GM18526 (cell line): ENCODE data around the gene KHSRP.

Experiments
- POLR2A ChIP-seq: IDR thresholded peaks from 3 replicates; pipeline ENCODE4 v1.6.1; 2011; ENCODE audit not compliant: insufficient read length; ENCODE audit errors: extremely low read depth

The KHSRP gene

GRCh38 chr19:6424195-6424938, at the start of gene KHSRP:
KHSRP (minus strand) TSS chr19:6424811; CDS start chr19:6424701, 110 bp downstream.
- peak; percentile 77 for TF ChIP-seq POLR2A

GRCh38 chr19:6473647-6474046, 49.0 kb upstream of the KHSRP start:
- no peak for TF ChIP-seq POLR2A

GRCh38 chr19:6472713-6473112, 48.1 kb upstream of the KHSRP start:
- no peak for TF ChIP-seq POLR2A

GRCh38 chr19:6471076-6471475, 46.5 kb upstream of the KHSRP start:
- no peak for TF ChIP-seq POLR2A

GRCh38 chr19:6470173-6470572, 45.6 kb upstream of the KHSRP start:
- no peak for TF ChIP-seq POLR2A

- TF ChIP-seq POLR2A = no peak
Measured at GRCh38 chr19:6467384-6467783, 42.8 kb upstream of the KHSRP start.

GRCh38 chr19:6466526-6467248, 42.1 kb upstream of the KHSRP start:
- no peak for TF ChIP-seq POLR2A

GRCh38 chr19:6465663-6466062, 41.1 kb upstream of the KHSRP start:
- no peak for TF ChIP-seq POLR2A

- TF ChIP-seq POLR2A = no peak
Measured at GRCh38 chr19:6465006-6465405, 40.4 kb upstream of the KHSRP start.

- TF ChIP-seq POLR2A = peak; percentile 15
Measured at GRCh38 chr19:6464070-6464873, 39.7 kb upstream of the KHSRP start, which contains the start of gene CRB3. CRB3 (plus strand) TSS chr19:6464271; CDS start chr19:6464702, 431 bp downstream.

GRCh38 chr19:6460099-6460884, 35.7 kb upstream of the KHSRP start:
- peak; percentile 52 for TF ChIP-seq POLR2A

GRCh38 chr19:6459262-6460098, 34.9 kb upstream of the KHSRP start, which contains the start of gene SLC25A23:
SLC25A23 (minus strand) TSS chr19:6459792; CDS start chr19:6459628, 164 bp downstream.
- peak; percentile 25 for TF ChIP-seq POLR2A

- TF ChIP-seq POLR2A = no peak
Measured at GRCh38 chr19:6458695-6459261, 34.2 kb upstream of the KHSRP start.
